Activated CD8-positive, alpha-beta memory T cell treated with anti-CD3 and anti-CD28 coated beads, Interleukin-2, amount 50 U/mL, for 1 hour (primary cell): ENCODE measurements around the gene PSMC3IP.
"Not testable (repeated sequence)": the region's sequence is repeated elsewhere in the genome, so short reads cannot be mapped to it uniquely, and the experiment has no call there.

Source experiments
- DNase-seq: peaks from one replicate; pipeline ENCODE4 v3.0.0-alpha.2; 2020; ENCODE audit errors: extremely low read depth

Gene PSMC3IP, protein sequence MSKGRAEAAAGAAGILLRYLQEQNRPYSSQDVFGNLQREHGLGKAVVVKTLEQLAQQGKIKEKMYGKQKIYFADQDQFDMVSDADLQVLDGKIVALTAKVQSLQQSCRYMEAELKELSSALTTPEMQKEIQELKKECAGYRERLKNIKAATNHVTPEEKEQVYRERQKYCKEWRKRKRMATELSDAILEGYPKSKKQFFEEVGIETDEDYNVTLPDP

DNA sequence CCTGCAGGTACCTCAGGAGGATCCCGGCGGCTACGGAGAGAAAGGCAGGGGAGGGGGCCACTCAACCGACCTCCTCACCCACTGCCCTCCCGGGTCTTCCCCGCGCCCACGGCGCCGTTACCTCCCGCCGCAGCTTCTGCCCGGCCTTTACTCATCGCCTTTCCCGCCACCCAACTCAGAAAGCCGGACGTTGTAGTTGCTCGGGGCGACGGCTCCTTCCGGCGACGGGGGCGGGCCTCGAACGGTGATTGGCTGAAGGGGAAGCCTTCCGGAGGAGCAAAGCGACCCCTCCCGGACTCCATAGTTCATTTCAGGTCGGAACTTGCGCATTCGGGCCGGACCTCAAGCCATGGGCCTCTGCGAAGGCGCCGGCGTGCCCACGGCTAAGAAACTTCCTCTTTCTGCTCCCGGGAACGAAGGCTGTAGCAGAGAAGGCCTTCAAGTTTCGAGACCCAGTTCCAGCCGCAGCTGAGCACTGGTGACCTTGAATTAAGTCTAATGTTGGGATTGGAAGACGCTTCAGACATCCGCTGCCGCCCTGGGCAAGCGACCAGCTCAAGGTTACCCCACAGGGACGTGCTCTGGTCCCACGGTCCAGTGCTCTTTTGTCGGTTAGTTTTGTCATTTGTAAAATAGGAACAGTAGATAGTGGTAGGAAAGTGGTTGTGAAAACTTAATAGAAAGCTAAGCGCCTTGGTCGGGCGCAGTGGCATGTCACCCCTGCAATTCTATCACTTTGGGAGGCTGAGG is at the start of gene PSMC3IP:
PSMC3IP (minus strand) TSS at position 198 of the 750 bp plus-strand sequence; CDS start at position 155, 43 bp downstream.
- DNase-seq, result peak; percentile 66

DNA sequence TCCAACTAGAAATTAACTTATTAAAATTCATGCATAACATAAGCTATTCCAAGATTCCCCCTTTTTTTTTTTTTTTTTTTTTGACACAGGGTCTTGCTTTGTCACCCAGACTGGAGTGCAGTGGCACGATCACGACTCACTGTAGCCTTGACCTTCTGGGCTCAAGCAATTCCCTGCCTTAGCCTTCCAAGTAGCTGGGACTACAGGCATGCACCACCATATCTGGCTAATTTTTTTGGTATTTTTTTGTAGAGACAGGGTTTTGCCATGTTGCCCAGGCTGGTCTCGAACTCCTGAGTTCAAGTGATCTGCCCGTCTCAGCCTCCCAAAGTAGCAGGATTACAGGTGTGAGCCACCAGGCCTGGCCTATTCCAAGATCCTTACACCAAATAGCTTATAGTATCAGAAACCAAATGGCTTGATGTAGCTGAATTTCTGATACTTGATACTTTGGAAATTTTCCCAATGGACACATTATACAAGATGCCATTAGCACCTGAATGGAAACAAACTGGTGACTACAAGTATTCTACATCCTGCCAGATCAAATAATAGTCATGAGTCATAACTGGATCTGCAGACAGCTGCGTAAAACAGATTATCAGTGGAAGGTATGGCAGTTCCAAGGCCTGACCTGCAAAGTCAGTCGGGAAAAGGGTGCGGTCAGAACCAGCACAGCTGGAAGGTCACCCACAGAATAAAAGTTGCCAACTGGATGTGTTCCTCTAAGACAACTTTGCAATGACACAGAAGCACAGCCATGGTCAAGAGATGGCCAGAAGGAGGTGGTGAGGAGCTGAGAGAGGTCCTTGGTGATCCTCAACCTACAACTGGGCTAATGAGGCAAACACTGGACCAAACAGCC is 46.4 kb upstream of the PSMC3IP start:
- no peak for DNase-seq

DNA sequence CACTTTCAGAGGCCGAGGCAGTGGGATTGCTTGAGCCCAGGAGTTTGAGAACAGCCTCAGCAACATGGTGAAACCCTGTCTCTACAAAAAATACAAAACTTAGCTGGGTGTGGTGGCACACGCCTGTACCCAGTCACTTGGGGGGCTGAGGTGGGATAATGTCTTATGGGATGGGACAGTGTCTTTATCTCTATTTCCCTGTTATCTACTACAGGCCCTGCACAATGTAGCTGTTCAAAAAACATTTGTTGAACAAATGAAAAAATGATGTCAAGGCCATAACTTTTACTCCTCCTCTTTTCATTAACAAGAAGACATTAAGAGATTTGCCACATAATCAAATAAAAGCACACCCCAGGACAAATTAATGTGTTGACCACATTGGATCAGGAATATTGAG is 45.7 kb upstream of the PSMC3IP start:
- no peak for DNase-seq

DNA sequence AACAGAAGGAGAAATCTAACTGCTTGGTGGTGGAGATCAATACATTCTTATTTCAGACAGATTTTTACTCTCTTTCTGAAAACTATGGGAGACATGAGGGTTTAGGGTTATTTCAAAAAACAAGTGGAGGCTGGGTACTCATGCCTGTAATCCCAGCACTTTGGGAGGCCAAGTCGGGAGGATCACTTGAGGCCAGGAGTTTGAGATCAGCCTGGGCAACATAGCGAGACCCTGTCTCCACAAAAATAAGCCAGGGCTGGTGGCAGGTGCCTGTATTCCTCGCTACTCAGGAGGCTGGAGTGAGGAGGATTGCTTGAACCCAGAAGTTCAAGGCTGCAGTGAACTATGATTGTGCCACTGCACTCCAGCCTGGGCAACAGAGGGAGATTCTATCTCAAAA is 44.5 kb upstream of the PSMC3IP start:
- not testable (repeated sequence) for DNase-seq

DNA sequence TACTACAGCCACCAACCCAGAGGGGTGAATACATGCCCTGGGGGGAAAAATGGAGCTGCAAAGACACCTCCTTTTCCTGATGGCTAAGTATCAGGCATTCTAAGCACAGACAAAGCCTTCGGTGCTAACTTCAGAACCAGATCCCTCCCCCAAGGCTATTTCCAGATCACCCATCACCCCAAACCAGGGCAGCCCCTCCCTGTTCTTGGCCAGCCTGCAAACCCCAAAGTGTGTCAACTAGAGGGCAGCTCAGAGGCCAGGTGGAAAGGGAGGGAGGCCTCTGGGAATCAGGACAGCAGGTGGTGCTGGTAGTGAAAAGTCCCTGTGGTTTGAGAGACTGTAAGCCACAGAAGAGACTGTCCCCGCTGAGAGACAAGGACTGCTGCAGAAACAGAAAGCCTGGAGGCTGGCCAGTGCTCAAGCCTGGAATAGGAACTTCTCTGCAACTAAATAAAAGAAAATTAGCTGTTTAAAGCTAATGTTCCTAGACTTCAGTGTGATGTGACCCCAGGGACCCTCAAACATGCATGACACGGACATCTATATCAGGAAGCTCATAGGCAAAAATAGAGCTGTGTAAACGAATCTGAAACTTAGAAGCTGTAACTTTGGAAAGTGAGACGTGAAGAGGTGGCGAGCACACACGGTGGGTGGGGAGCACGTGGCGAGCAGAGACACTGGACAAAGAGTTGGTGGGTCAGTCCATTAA is 41.1 kb upstream of the PSMC3IP start:
- DNase-seq, result no peak

DNA sequence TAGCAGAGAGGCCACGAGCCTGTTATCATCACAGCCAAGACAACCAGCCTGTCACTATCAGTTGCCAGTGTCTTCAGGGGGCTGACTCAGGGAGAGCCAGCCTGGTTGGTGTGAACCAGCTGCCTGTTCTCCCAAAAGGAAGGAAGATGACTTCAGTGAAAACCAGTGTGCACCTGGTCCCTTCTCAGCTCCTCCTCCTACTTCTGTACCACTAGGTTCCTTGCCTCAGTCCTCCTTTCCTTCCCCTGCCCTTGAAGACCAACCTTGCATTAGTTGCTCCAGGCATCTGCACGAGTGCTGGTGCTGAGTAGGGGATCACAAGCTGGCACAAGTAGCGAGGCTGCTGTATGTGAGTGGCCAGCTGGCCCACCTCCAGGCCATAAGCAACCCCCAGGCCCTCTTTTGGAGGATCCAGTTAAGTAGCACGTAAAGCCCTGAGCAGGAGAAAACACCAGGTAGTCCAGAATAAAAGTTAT is 40.5 kb upstream of the PSMC3IP start:
- DNase-seq, result no peak

DNA sequence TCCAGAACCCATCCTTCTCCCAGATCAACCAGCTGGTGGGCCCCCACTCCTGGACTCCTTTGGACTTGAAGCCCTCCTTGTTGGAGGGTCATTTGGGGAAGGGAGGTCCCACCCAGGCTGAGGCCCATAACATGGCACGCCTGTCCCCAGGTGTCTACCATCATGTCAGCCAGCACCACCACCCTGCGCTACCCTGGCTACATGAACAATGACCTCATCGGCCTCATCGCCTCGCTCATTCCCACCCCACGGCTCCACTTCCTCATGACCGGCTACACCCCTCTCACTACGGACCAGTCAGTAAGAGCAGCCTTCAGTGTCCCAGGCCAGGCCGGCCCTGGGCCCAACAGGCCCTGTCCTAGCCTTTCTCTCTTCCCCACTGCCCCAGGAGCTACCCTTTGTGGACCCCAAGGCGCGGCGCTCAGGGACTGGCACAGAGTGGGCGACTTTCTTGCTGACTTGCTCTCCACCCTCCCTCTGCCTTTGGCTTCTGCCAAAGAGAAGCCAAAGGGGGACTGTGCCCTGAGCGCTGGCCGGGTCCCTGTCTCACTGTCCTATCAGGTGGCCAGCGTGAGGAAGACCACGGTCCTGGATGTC is 36.3 kb upstream of the PSMC3IP start:
- DNase-seq, result no peak

DNA sequence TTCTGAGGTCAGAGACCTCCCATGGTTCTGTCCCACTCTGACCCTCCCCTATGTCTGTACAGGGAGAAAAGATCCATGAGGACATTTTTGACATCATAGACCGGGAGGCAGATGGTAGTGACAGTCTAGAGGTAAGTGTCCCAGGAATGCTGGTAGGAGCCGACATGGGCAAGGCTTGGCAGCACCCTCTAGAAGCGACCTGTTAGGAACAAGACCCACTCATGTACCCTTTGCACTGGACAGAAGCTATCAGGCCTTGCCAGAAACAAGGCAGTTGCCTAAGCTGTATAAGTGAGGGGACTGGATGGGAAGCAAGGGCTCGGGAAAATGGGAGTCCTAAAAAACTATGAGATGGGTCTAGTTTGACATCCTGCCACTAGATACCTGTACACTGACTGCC is 34.5 kb upstream of the PSMC3IP start:
- no peak for DNase-seq

DNA sequence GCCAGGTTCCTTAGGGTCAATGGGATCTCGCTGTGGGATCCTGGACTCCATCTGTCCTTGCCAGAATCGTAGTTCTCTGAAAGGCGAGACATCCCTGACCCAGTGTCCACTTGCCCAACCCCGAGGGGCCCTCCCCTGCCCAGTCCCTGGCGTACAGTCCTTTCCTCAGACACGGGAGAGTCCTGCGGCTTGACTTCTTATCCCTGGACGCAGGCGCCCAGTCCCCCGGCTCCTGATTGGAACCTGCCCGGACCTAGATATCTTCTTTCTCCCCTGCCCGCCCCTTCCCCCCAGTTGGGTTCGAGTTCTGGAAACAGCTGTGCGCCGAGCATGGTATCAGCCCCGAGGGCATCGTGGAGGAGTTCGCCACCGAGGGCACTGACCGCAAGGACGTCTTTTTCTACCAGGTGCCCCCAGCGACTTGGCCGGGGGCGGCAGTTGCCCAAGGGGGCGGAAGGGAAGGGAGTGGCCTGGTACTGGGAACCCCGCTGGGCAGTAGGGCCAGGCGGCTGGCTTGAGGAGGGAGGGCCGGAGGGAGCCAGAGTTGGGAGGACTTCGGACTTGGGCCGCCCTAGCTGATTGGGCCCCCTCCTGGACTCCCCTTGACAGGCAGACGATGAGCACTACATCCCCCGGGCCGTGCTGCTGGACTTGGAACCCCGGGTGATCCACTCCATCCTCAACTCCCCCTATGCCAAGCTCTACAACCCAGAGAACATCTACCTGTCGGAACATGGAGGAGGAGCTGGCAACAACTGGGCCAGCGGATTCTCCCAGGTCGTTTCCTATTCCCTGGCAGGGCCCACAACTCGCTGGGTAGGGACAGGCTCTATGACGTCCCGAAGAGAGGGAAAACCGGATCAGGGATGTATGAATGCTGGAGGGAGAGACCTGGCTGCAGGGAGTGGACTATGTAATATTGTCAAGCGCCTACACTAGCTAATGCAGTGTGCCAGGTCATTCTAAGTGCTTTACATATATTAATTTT is 32.6 kb upstream of the PSMC3IP start:
- DNase-seq, result not testable (repeated sequence)

DNA sequence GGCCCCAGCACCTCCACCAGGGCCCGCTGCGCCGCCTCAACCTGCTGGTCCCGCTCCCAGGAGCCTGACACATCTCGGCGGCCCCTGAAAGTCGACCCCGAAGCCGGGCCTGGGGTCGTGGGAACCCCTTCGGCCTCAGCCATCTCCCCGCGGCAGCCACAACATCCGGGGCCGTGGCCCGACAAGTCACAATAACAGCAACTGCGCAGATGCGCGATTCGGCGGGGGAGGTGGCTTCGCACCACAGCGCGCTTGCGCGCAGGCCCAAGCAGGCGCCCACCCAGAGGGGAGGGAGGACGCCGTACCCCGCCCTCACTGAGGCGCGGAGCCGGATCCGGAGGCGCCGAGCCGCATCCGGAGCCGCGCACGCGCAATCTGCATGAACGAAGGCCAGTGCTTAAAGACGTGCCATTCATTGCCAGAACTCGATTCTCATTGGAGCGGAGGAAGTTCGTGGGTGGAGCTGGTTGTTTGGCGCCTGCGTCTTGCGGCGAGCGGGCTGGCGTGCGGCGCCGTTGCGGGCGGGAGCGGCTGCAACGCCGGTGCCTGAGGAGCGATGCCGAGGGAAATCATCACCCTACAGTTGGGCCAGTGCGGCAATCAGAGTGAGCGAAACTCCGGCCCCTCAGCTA is 31.8 kb upstream of the PSMC3IP start, which contains the start of the genes RETREG3 and TUBG1:
RETREG3 (minus strand) TSS at position 193 of the 632 bp plus-strand sequence; CDS start at position 143, 50 bp downstream.
TUBG1 (plus strand) TSS at position 502 of the 632 bp plus-strand sequence; CDS start at position 557, 55 bp downstream.
- DNase-seq, result peak; percentile 93

DNA sequence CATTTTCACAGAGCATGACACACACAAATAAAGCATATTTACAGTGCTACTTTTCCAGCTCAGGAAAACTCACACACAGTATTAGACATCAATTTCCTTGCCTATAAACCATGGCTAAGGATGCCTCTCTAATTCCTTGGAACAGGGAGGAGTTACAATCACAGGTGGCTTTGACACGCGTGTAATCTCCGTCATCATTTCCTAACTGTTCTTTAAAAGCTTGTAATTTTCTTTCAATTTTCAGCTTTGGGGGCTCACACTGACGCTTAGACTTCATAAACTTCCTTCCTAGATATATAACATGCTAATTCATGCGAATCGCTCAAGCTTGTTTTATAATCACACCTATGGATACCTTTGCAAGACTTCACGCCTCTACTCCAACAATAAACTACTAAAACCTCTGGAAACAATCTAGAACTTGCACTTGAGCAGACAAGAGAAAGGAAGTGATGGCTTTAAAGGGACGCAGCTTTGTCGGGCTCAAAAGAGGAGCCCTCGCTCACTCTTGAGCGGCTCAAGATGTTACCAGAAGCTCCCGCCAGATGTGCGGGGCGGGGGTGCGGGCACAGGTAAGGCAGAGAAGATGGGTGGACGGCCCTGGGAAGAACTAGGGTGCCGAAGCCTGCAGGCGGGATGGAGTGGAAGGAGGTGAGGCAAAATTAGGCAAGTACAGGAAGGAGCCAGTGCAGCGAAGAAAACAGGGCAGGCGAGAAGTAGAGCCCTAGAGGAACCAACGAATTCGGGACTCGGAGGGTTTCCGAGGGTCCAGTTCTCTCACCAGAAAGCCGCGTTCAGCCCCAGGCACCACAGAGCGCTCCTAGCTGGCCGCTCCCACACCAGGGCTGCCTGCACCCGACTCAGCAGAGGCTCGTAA is 31.0 kb upstream of the PSMC3IP start:
- no peak for DNase-seq

DNA sequence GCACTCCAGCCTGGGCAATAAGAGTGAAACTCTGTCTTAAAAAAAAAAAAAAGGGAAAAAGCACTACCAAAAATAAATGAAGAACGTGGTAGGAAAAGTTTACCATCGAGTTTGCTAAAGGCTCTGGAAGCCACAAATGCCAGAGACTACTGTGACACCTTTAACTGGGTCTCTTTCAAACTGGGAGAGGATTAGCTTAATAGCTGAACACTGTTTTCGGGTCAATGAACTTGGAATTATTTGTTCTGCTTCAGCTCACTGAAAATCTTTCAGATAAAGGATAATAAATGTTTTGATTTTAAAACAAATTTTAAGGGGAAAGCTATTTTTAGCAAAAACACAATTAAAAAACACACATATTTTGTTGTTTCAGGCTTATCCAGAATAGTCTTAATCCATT is 30.2 kb upstream of the PSMC3IP start:
- DNase-seq, result no peak

DNA sequence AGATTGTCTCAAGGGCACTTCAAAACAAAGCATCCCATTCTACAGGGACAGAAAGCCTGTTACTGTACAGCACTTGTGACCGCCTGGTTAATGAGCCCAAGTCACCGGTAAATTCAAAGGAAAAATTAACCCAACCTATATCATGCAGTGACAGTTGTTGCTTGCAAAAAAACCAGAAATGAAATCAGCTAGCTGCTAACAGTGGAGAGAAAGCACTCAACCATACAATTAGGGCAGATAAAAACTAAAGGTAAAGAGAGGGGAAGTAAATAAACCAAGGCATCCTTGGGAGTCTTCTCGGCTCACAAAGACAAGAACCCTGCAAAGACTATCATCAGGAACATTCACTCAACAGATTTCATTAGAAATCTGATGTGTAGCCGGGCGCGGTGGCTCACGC is 25.8 kb upstream of the PSMC3IP start:
- no peak for DNase-seq

DNA sequence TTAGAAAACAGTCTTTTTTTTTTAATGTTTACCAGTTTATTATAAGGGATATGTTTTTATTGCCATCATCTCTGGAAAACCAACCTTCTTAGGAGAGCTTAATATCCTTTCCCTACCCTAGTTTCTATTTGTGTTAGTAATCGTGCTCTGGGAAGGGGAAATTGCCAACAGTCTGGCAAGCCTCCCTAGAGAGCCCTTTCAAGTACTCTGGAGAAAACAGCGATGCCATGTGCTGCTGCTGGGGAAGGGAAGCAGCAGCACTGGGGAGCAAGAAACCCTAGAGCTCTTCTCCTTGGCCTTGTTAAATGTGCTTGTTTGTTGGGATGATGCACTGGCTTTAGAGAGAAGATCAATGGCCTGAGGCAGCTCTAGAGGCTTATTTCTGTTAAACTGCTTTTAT is 21.4 kb upstream of the PSMC3IP start:
- no peak for DNase-seq

DNA sequence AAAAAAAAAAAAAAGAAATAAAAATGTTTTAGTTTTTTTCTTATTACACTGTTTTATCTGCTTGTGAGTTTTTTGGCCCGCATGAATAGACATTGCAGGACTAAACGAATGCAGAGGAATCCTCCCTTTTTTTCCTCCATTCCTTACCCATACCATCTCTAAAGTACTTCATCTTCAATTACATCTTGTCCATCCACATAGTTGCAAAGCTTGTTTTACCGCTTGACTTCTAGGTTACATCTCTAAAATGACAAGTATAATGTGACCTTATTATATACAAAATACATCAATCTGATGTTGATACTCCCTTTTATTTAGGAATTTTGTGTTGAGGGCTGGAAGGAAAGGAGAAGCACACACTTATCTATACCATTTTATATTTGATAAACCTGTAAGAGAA is 18.9 kb upstream of the PSMC3IP start:
- DNase-seq, result no peak

DNA sequence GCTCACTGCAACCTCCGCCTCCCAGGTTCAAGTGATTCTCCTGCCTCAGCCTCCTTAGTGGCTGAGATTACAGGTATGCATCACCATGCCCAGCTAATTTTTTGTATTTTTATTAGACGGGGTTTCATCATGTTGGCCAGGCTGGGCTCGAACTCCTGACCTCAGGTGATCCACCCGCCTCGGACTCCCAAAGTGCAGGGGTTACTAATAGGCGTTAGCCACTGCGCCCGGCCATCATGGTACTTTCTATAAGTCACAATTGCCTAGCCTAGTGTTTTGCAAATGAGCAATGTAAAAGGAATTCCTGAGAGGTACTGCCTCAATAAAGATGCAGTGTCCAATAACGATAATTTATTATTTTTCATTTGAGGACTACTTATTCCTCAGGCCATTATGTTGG is 13.9 kb upstream of the PSMC3IP start:
- no peak for DNase-seq

DNA sequence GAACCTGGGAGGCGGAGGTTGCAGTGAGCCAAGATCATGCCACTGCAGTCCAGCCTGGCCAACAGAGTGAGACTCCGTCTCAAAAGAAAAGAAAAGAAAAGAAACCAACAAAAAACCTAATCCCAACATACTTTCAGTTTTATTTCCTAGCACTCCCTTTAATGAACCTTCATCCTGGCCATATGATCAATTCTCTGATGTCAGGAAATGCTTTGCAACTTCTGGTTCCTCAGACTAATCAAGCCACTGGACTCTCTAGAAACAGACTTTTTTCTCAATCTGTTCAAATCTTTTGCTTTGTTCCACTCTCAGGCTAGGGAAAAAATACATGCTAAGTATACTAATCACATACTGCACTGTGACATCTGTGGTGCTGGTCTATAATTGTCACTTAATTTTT is 13.4 kb upstream of the PSMC3IP start:
- no peak for DNase-seq

DNA sequence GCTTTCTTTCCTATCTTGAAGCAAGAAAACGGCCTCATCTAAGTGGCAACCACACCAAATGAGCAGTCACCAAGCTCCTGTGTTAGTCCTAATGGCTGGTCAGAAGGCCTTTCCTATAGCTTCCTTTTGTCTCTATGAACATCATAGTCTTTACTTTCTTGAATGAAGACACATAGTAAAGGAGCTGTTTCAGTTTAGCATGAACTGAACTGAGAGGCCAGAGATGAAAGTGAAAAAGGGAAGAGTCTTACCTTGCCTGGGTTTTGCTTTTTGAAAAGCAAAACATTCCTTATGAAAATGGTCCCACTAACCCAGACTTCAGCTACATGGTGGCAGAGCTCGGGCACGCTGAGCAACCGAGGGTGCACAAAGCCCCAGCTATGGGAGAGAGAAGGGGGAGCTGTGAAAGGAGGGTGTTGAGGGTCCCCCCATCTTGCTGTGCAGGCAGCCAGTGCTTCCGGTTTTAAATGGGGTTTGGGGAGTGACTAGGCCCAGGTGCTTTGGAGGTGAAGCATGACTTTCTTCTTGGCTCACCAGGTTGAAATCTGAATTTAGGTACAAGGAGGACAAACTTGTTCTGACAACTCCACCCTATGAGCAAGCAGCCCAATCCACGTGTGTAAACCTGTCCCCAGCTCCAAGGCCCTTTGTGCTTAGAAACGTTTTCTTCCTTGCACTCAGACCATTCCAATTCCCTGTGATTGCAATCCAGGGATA is 9.1 kb upstream of the PSMC3IP start:
- DNase-seq, result no peak
